Thoracic aorta (tissue), 2 donors: ENCODE measurements around the gene SSTR4. TPM values are rescaled to one million over a fixed set of nuclear protein-coding genes. Genes with fewer than 3 reads are reported as not detected.

ENCODE experiments used
- ATAC-seq: fragments of 150-250 bp; one replicate; pipeline ENCODE4 v1.8.0; 2017; ENCODE audit warnings: low read depth; ENCODE audit not compliant: insufficient number of reproducible peaks, low FRiP score
- DNase-seq: peaks from one replicate; pipeline ENCODE4 v3.0.0-alpha.2; 2020; ENCODE audit warnings: low spot score
- H3K27ac ChIP-seq, 2 donors: fragments of 200-600 bp; sonication (generic); 1 replicate in 1 of 2; 2 replicates in 1 of 2; pipeline ENCODE4 v1.5.1; 2016; ENCODE audit warnings: mild to moderate bottlenecking in 2 of 2, moderate library complexity in 2 of 2
- H3K27me3 ChIP-seq: fragments of 200-600 bp; sonication (generic); replicated peaks from 2 replicates; pipeline ENCODE4 v1.6.0; 2016; ENCODE audit warnings: mild to moderate bottlenecking; ENCODE audit not compliant: insufficient read depth
- H3K36me3 ChIP-seq: fragments of 200-600 bp; sonication (generic); one replicate; pipeline ENCODE4 v1.5.1; 2016
- H3K4me1 ChIP-seq, 2 donors: fragments of 200-600 bp; sonication (generic); 1 replicate in 1 of 2; 2 replicates in 1 of 2; pipeline versions ENCODE4 v1.5.1 to v1.6.0; 2016; ENCODE audit warnings: low read depth in 2 of 2, mild to moderate bottlenecking in 1 of 2; ENCODE audit not compliant: control insufficient read depth in 1 of 2
- H3K4me3 ChIP-seq: fragments of 200-600 bp; sonication (generic); 2 replicates; pipeline ENCODE4 v1.5.1; 2016; ENCODE audit warnings: mild to moderate bottlenecking
- H3K9me3 ChIP-seq: fragments of 200-600 bp; sonication (generic); 2 replicates; pipeline ENCODE4 v1.5.1; 2016
- CTCF ChIP-seq: fragments of 200-600 bp; sonication (generic); IDR thresholded peaks from one replicate; pipeline ENCODE4 v1.5.1; 2019; ENCODE audit warnings: antibody characterized with exemption
- total RNA-seq, 2 donors: library from RNA; depleted of rRNA; stranded (reverse); fragments of >200 nt; gene quantifications; one replicate each; pipeline versions ENCODE4 v1.1.0 to v1.2.3, GENCODE V29; 2016

Gene SSTR4
- total RNA-seq, 2 donors from 2014 or later = not detected

- H3K27me3 ChIP-seq = no peaks in the 10 kb centered on the region
- no peaks in the 10 kb centered on the region for H3K9me3 ChIP-seq
- DNase-seq = no peak
- no peak for TF ChIP-seq CTCF
- H3K4me3 ChIP-seq = no peak overlapping the region
- H3K27ac ChIP-seq = peak overlapping the region; percentile 6 to 35
- no peaks in the 10 kb centered on the region for H3K36me3 ChIP-seq
- peaks cover 38 to 46% of the 10 kb centered on the region in 2 donors for H3K4me1 ChIP-seq
- ATAC-seq = no peak
These were observed 28.5 kb downstream of the SSTR4 start for GRCh38 chr20:23063581-23063980.

- ATAC-seq = no peak
- Histone ChIP-seq H3K4me3 (no peak overlapping the region), H3K4me1 (peaks cover 29 to 35% of the 10 kb centered on the region in 2 donors), H3K27me3 (no peaks in the 10 kb centered on the region), H3K36me3 (no peaks in the 10 kb centered on the region), H3K27ac (no peak overlapping the region), H3K9me3 (no peaks in the 10 kb centered on the region)
- DNase-seq = no peak
- no peak for TF ChIP-seq CTCF
These were observed 30.4 kb downstream of the SSTR4 start for GRCh38 chr20:23065266-23066201.

GRCh38 chr20:23066772-23067171 is 31.7 kb downstream of the SSTR4 start:
- H3K27ac ChIP-seq = no peak overlapping the region
- DNase-seq (no peak), ATAC-seq (no peak)
- H3K9me3 ChIP-seq = no peaks in the 10 kb centered on the region
- H3K36me3 ChIP-seq = no peaks in the 10 kb centered on the region
- no peaks in the 10 kb centered on the region for H3K27me3 ChIP-seq
- peaks cover 16 to 23% of the 10 kb centered on the region in 2 donors for H3K4me1 ChIP-seq
- no peak overlapping the region for H3K4me3 ChIP-seq
- no peak for TF ChIP-seq CTCF

GRCh38 chr20:23068283-23068682 is 33.2 kb downstream of the SSTR4 start:
- no peaks in the 10 kb centered on the region for H3K9me3 ChIP-seq
- H3K4me1 ChIP-seq = peaks cover 3 to 7% of the 10 kb centered on the region in 2 donors
- H3K27ac ChIP-seq = no peak overlapping the region
- no peaks in the 10 kb centered on the region for H3K27me3 ChIP-seq
- no peaks in the 10 kb centered on the region for H3K36me3 ChIP-seq
- no peak for TF ChIP-seq CTCF
- DNase-seq (no peak), ATAC-seq (no peak)
- H3K4me3 ChIP-seq = no peak overlapping the region

- H3K4me3 ChIP-seq = no peak overlapping the region
- no peaks in the 10 kb centered on the region for H3K36me3 ChIP-seq
- ATAC-seq (no peak), DNase-seq (no peak)
- no peaks in the 10 kb centered on the region for H3K27me3 ChIP-seq
- no peak for TF ChIP-seq CTCF
- no peaks in the 10 kb centered on the region for H3K4me1 ChIP-seq
- no peak overlapping the region for H3K27ac ChIP-seq
- H3K9me3 ChIP-seq = no peaks in the 10 kb centered on the region
These were observed 34.0 kb downstream of the SSTR4 start for GRCh38 chr20:23069108-23069507.
